Gastroesophageal sphincter (tissue), 3 donors: ENCODE data around the gene RNF152.

Experiments
- CTCF ChIP-seq, 4 experiments: fragments of 200-600 bp in 2 of 4; fragments of 450-650 bp in 2 of 4; sonication (generic) in 1 of 4; IDR thresholded peaks; one replicate each; pipeline ENCODE4 v1.5.1; 2017 to 2019; ENCODE audit warnings: antibody characterized with exemption in 4 of 4, mild to moderate bottlenecking in 2 of 4, moderate library complexity in 2 of 4
- POLR2A ChIP-seq, 2 donors: fragments of 450-650 bp; IDR thresholded peaks; one replicate each; pipeline ENCODE4 v1.6.1; 2017; ENCODE audit warnings: antibody characterized with exemption in 2 of 2, mild to moderate bottlenecking in 2 of 2, moderate library complexity in 1 of 2

- TF ChIP-seq CTCF (IDR thresholded peaks at IDR 0.05) (no peak), POLR2A (IDR thresholded peaks at IDR 0.05) (no peak)
Observed at GRCh38 chr18:61829108-61829507, 63.7 kb downstream of the RNF152 start.
